GM19463 (cell line): ENCODE data around the gene PPDPF.
"Not testable (repeated sequence)": the region's sequence is repeated elsewhere in the genome, so short reads cannot be mapped to it uniquely, and the experiment has no call there.

Experiments
- ATAC-seq: cut with Tn5 transposase; IDR thresholded peaks from one replicate; pipeline ENCODE4 v1.9.1; 2021; ENCODE audit warnings: mild to moderate bottlenecking, moderate library complexity; ENCODE audit not compliant: unreplicated experiment

Gene PPDPF, protein sequence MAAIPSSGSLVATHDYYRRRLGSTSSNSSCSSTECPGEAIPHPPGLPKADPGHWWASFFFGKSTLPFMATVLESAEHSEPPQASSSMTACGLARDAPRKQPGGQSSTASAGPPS

GRCh38 chr20:63520504-63520933 is at the start of gene PPDPF:
Gene PPDPF, plus strand, starts transcription at chr20:63520765. Its CDS starts 544 bp downstream, at chr20:63521309.
- ATAC-seq, result peak; percentile 62

DNA sequence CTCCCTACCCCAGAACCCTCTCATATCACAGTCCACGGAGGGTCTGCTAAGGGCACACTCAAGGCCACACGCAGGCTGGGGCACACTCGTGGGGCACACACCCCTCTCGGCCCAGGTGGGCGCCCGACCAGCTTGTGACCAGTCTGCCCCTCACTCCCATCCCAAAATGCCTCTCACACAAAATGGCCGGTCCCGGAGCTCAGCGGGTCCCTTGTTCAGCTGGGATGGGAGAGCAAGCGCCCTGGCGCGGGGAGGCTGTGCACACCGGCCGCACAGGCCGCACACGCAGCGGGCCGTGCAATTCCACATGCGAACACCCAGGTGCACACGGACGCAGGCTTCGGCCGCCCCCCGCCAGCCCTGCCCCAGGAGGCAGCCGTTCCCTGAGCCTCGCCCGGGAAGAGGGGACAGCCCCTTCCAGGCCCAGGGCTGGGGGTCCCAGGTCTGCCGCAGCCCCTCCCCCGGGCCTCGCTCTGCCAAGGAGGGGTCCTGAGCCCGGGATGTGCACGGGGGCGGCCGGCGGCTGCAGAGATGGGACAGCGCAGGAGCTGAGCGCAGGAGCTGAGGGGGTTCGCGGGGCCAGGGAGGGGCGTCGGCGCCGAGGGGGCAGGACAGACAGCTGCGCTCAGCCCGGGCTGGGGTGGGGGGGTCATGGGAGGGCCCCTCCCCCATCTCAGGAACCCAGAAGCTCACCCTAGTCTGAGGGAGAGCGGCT is 49.4 kb upstream of the PPDPF start:
- no peak for ATAC-seq

DNA sequence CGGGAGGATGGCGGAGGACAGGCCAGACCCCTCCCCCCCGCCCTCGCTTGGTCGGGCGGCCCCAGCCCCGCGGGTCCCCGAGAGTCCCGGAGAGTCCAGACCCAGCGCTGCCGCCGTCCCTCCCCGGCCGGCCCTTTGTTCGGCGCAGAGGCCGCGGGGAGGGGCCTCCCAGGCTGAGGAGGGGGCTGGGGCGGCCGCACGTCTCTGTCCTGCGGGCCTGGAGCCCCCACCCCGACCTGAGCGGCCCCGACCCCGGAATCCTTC is 48.9 kb upstream of the PPDPF start:
- ATAC-seq, result no peak

- no peak for ATAC-seq
Observed at GRCh38 chr20:63471981-63472831, 48.4 kb upstream of the PPDPF start, which contains the start of gene KCNQ2. Gene KCNQ2, minus strand, starts transcription at chr20:63472655. Its CDS starts 192 bp downstream, at chr20:63472463.

GRCh38 chr20:63472862-63473390 is 47.6 kb upstream of the PPDPF start:
- ATAC-seq, result no peak

DNA sequence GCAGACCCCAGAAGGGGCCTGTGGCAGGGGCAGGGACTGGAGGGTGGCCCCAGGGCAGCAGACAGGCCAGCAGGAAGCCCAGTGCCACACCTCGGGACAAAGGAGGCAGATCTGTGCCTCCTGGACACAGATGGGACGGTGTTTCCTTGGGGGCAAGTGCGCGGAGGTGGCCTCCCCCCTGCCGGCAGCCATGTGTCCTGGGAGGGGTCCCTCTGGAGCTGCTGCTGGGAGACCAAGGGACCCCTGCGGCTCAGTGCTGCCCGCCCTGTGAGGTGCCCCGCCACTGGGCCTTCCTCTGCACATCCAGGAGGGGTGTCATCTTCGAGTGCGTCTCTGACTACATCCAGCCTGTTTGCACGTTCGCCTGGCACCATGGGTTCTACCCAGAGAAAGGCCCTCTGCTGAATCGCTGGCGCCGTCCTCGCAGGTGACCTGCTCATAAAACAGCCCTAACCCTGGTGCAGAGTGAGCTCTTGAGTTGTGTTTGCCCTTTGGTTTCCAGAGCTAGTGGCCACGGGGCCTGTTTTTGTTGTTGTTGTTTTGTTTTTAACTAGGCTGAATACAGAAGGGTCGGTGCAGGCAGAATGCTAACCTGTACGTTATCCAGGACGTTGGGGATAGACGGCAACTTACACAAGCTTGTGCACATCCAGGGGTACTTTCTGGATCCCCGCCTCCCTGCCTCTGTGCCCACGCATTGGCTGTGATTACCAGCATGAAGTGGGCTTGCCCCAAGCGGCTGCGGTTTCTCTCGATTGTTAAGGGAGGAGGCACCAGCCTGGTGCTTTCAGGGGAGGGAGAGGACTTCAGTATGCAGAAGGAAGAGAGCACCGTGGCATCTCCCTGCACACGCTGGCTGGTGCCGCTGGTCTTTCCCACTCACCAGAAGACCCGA is 46.8 kb upstream of the PPDPF start:
- no peak for ATAC-seq

GRCh38 chr20:63475209-63475608 is 45.4 kb upstream of the PPDPF start:
- ATAC-seq, result no peak

GRCh38 chr20:63477061-63477616 is 43.4 kb upstream of the PPDPF start:
- no peak for ATAC-seq

- ATAC-seq, result no peak
Observed at GRCh38 chr20:63477944-63478343, 42.6 kb upstream of the PPDPF start.

- no peak for ATAC-seq
Observed at GRCh38 chr20:63478346-63479302, 41.9 kb upstream of the PPDPF start.

DNA sequence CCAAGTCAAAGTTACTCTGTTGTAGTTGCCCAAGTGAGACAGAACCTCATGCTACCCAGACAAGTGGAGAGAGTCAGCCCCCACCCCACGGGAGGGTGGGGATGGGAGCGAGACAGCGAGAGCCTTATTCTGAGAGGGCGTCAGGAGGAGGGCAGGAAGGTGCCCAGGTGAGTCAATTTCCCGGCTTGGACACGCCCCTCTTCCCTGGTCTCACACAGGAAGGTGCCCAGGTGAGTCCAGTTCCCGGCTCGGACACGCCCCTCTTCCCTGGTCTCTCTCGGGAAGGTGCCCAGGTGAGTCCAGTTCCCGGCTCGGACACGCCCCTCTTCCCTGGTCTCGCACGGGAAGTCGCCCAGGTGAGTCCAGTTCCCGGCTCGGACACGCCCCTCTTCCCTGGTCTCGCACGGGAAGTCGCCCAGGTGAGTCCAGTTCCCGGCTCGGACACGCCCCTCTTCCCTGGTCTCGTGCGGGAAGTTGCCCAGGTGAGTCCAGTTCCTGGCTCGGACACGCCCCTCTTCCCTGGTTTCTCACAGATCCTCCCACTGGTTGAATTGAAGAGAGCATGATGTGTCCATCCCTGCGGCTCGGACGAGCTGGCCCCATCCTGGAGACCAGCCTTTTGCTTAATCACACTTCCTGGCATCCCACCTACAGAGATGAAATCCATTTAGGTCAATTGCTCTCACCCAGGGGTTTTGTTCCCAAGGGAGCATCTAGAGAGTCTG is 40.7 kb upstream of the PPDPF start:
- ATAC-seq, result not testable (repeated sequence)

DNA sequence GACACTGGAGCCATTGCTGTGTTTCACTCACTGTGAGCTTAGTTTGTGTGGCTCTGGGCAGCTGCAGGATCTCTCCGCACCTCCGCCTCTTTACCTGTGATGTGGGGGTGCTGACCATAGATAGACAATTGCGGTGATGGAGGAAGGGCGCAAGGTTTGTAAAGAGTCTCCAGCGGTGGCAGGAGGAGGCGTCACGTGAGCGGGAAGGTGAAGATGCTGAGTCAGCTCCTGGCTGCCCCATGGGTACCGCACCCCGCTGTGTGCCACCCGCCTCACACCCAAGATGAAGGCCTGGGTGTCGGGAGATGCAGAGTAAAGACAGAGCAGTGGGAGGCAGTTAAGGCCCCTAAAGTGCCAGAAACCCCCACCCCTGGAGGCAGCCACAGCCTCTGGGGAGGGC is 39.1 kb upstream of the PPDPF start:
- ATAC-seq, result no peak

DNA sequence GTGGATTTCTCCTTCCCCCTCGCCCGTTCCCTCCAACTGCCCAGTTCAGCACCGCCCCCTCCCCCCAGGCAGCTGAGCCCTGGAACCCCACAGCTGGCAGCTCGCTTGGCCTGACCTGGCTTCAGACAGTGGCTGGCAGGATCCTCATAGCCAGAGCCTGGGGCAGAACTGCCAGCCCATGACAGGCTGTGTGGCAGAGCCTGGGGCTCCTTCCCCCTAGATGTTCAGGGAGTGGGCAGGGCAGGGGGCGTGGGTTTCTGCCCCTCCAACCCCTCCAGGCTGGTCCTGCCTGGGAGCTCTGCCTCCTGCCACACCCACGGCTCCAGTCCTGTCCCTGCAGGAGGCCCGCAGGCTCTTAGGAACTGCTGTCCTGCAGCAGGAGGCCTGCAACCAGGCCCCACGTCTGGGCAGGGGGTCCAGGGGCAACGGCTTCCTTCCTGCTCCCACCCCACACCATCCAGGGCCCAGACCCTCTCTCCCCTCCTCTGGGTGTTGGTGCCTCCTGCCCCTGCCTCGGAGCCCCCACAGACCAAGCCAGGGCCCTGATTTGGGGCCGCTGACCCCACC is 38.5 kb upstream of the PPDPF start:
- no peak for ATAC-seq

DNA sequence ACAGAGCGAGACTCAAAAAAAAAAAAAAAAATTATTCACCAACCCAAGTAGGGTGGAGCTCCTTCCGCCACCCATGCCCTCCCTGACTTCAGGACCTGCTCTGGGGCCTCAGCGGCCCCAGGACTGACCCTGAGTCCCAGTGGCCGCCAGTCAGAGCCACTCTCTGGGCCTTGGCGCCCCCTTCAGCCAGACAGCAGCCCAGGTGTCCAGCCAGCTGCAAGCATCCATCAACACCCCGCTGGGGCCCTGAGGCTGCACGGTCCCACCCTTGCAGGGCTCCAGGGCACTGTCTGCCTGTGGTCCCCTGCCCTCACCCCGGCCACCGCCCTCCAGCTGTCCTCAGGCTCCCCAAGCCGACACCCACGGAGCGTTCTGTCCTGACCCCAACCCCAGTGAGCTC is 36.7 kb upstream of the PPDPF start:
- no peak for ATAC-seq

DNA sequence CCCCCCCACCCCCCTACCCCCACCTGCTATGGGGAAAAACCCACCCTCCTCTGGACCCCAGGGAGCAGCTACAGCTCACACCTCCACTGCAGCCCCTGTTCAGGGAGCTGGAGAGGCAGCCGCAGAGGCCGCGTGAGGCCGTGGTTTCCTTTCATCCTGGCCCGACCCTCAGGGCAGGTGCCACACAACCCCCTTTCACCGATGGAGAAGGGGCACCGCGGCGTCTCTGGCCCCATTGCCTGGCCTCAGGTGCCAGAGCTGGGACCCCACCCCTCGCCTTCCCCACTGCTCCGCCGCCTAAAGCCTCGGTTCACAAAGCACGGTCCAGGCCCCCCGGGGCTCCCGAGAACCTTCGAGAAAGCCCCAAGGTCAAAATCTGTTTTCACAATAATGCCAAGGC is 36.3 kb upstream of the PPDPF start:
- ATAC-seq, result no peak

DNA sequence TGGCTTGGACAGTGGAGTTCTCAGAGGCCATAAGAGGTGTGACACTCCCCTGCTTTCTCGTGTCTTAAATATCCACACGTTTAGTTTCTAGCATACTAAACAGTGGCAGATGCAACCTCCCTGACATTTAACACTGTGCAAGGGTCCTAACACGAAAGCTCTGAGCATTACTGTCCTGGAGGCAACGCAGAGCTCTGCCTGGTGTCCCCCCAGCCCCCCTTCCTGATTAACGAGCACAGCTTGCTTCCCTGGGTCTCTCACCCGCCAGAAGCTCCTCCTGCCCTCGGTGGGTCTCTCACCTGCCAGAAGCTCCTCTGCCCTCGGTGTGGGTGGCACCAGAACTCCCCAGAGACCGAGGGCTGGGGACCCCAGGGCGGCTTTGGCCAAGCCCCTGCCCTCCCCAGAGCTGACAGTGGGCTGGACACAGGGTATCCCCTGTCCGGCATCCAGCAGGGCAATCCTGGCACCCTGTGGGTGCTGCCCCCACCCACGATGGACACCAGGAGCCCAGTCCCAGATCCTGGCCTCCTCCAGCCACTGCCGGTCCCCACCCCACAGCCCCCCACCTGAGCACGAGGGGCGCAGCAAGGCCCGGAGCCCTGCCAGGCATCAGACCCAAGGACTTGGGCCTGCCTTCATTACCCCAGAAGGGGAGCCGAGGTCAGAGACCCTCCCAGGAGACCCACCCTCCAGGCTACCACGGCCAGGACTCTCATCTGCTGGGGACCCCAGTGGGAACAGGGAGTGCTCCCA is 35.7 kb upstream of the PPDPF start:
- ATAC-seq, result no peak

- no peak for ATAC-seq
Observed at GRCh38 chr20:63486300-63486855, 34.2 kb upstream of the PPDPF start.
